K562 (cell line): ENCODE results near the gene DNAI1. TPM values are rescaled to one million over a fixed set of nuclear protein-coding genes. Genes with fewer than 3 reads are reported as not detected.

Experiments
- BCOR ChIP-seq: fragments of 450-650 bp; IDR thresholded peaks from 2 replicates; pipeline ENCODE4 v1.6.1; 2016
- HNRNPUL1 ChIP-seq: fragments of 200-400 bp; formaldehyde crosslinking; IDR thresholded peaks from 2 replicates; pipeline ENCODE4 v1.6.1; 2017; ENCODE audit warnings: low read length
- KAT7 ChIP-seq: sonication (generic); formaldehyde crosslinking; IDR thresholded peaks from 2 replicates; pipeline ENCODE4 v1.8.0; 2022; ENCODE audit warnings: missing genetic modification reagents, mild to moderate bottlenecking, borderline replicate concordance
- PRDM10 ChIP-seq: fragments of 450-650 bp; IDR thresholded peaks from 2 replicates; pipeline ENCODE4 v1.6.1; 2018; ENCODE audit not compliant: partially characterized antibody
- UBTF ChIP-seq, 2 experiments: IDR thresholded peaks; 2 replicates each; pipeline ENCODE4 v1.6.1; 2012; ENCODE audit warnings: improper control_type of control experiment in 2 of 2, low read depth in 2 of 2, low read length in 2 of 2, borderline replicate concordance in 1 of 2
- polyA plus RNA-seq, 8 experiments: library from polyadenylated mRNA; depleted of rRNA in 4 of 8; stranded (reverse) in 5 of 8; unstranded in 3 of 8; fragments of >200 nt; fragmentation: Nextera tagmentation in 2 of 8; fragmentation: Illumina TruSeq in 1 of 8; extraction: Ambion mirVana in 2 of 8; extraction: Trizol in 1 of 8; gene quantifications; 2 replicates each; pipeline versions ENCODE4 v1.2.1 to v1.2.3, GENCODE V29; 2011 to 2014; ENCODE audit warnings: inconsistent platforms in 1 of 8, missing spikeins in 1 of 8
- total RNA-seq, 7 experiments: library from RNA; depleted of rRNA in 6 of 7; stranded (reverse); fragments of >200 nt in 6 of 7; fragmentation: Illumina TruSeq in 2 of 7; extraction: Trizol in 2 of 7; gene quantifications; 2 replicates each; pipeline versions ENCODE4 v1.2.1 to v1.2.3, GENCODE V29; 2011 to 2021; ENCODE audit warnings: low replicate concordance in 1 of 7

The DNAI1 gene
- total and polyA plus RNA-seq, 9 of the 15 experiments (the other 6 are each of a cell fraction or from before 2014, with no cell fraction given), result 0.01 to 0.17 (median 0.04) TPM; not detected in 6

GRCh38 chr9:34430843-34431437 lies 27.7 kb upstream of the DNAI1 start (continued):
- no peak for TF ChIP-seq PRDM10
- TF ChIP-seq KAT7, result no peak
- TF ChIP-seq HNRNPUL1, result no peak
- TF ChIP-seq BCOR, result no peak
- no peak for TF ChIP-seq UBTF (IDR thresholded peaks at IDR 0.05; ENCODE audit: borderline replicate concordance in 1 of 2, low read depth in 2 of 2, low read length in 2 of 2)
- TF ChIP-seq, all 486 proteins: peak for 3
